AG04450 (cell line): ENCODE data around the gene SLC25A25. TPM values are rescaled to one million over a fixed set of nuclear protein-coding genes. Genes with fewer than 3 reads are reported as not detected.
A peak's percentile ranks its signal among the peaks of the same experiment; 100 is the strongest.

Source experiments
- CTCF ChIA-PET: fragments of 300-600, 350-600 bp; formaldehyde crosslinking; extraction: SDS; loops from one replicate; lab custom pipeline; 2022; ENCODE audit warnings: antibody characterized with exemption, inconsistent platforms; lab: Charles Lee
- POLR2A ChIA-PET: fragments of 350-600 bp; formaldehyde crosslinking; extraction: SDS; loops from one replicate; lab custom pipeline; 2021; ENCODE audit warnings: antibody characterized with exemption, inconsistent platforms; lab: Yijun Ruan, JAX
- DNase-seq: peaks from one replicate; pipeline ENCODE4 v3.0.0-alpha.2; 2011; ENCODE audit warnings: low read depth, low spot score
- H3K27ac ChIP-seq: one replicate; pipeline ENCODE4 v1.5.1; 2012; ENCODE audit warnings: low read depth, low read length, control low read depth
- H3K27me3 ChIP-seq: one replicate; pipeline ENCODE4 v1.6.0; 2012; ENCODE audit warnings: low read length; ENCODE audit not compliant: control insufficient read depth, insufficient read depth
- H3K4me3 ChIP-seq: 2 replicates; pipeline ENCODE4 v1.5.1; 2011; ENCODE audit warnings: mild to moderate bottlenecking, low read depth, low read length, control low read depth
- H3K9me3 ChIP-seq: 2 replicates; pipeline ENCODE4 v1.5.1; 2012; ENCODE audit warnings: low read length; ENCODE audit not compliant: control insufficient read depth, insufficient read depth
- CTCF ChIP-seq: IDR thresholded peaks from 2 replicates; pipeline ENCODE4 v1.5.1; 2011; ENCODE audit warnings: low read depth, low read length, control low read depth, inconsistent platforms
- polyA plus RNA-seq: library from polyadenylated mRNA; depleted of rRNA; stranded (reverse); fragments of >200 nt; gene quantifications from 2 replicates; pipeline ENCODE4 v1.2.3, GENCODE V29; 2011

Gene SLC25A25
- polyA plus RNA-seq, 1 experiment: 12.0 TPM

GRCh38 chr9:128106181-128106939 is 38.3 kb downstream of the SLC25A25 start:
- Histone ChIP-seq H3K4me3 (no peak overlapping the region), H3K27ac (no peak overlapping the region), H3K27me3 (no peaks in the 10 kb centered on the region), H3K9me3 (no peaks in the 10 kb centered on the region; the same call in 1 of the 2 replicates)
- no peak for DNase-seq
- ChIA-PET POLR2A (interaction anchor here (0.6 to 1.6 kb wide), 2 partner anchors 13 to 163 kb away, joined by 3 read pairs; no protein-coding TSS in a partner anchor), CTCF (interaction anchor here (11.1 kb wide), 1 partner anchor 11 kb away, joined by 102 read pairs; no protein-coding TSS in a partner anchor)
- TF ChIP-seq CTCF: no peak

- H3K9me3 ChIP-seq: no peaks in the 10 kb centered on the region; the same call in 1 of the 2 replicates
- ChIA-PET CTCF (interaction anchor here (11.1 kb wide), 1 partner anchor 10 kb away, joined by 102 read pairs; no protein-coding TSS in a partner anchor), POLR2A (interaction anchor here (0.6 to 1.6 kb wide), 2 partner anchors 13 to 163 kb away, joined by 3 read pairs; no protein-coding TSS in a partner anchor)
- TF ChIP-seq CTCF: no peak
- no peaks in the 10 kb centered on the region for H3K27me3 ChIP-seq
- DNase-seq: no peak
- H3K4me3 ChIP-seq: no peak overlapping the region
- H3K27ac ChIP-seq: no peak overlapping the region
These were observed 39.0 kb downstream of the SLC25A25 start for GRCh38 chr9:128106940-128107467.

- Histone ChIP-seq H3K4me3 (no peak overlapping the region), H3K27me3 (no peaks in the 10 kb centered on the region), H3K27ac (peak overlapping the region; percentile 11), H3K9me3 (no peaks in the 10 kb centered on the region; the same call in 1 of the 2 replicates)
- POLR2A ChIA-PET: interaction anchor here (1.6 kb wide), 1 partner anchor 164 kb away, joined by 3 read pairs; no protein-coding TSS in a partner anchor
- CTCF ChIA-PET: interaction anchor here (0.7 to 11.1 kb wide), 3 partner anchors 9 to 165 kb away, joined by 3 to 102 read pairs (median 4); no protein-coding TSS in a partner anchor
- TF ChIP-seq CTCF: no peak
- no peak for DNase-seq
These were observed 39.6 kb downstream of the SLC25A25 start for GRCh38 chr9:128107468-128108268.

GRCh38 chr9:128108269-128109049 is 40.4 kb downstream of the SLC25A25 start:
- Histone ChIP-seq H3K9me3 (peaks cover under 1% of the 10 kb centered on the region; the same call in 1 of the 2 replicates), H3K4me3 (no peak overlapping the region), H3K27me3 (no peaks in the 10 kb centered on the region), H3K27ac (no peak overlapping the region)
- TF ChIP-seq CTCF: no peak
- no peak for DNase-seq
- ChIA-PET POLR2A (no interaction called here), CTCF (interaction anchor here (0.7 to 11.1 kb wide), 3 partner anchors 9 to 166 kb away, joined by 3 to 102 read pairs (median 4); no protein-coding TSS in a partner anchor)
